Panc1 (cell line): Measurements from ENCODE around the gene VPS37B. TPM values are rescaled to one million over a fixed set of nuclear protein-coding genes. Genes with fewer than 3 reads are reported as not detected.

Source experiments
- ATAC-seq: fragments of 200-7000 bp; cut with Tn5 transposase; 2 replicates; pipeline ENCODE4 v1.9.1; 2020; ENCODE audit warnings: mild to moderate bottlenecking, moderate library complexity
- BruUV-seq: library from RNA; stranded (reverse); fragments of 400-500 nt; replicated peaks from 2 replicates; lab custom pipeline; 2021; lab: Mats Ljungman, UMichigan
- CTCF ChIA-PET: fragments of 300-600 bp; sonication (Branson Sonifier 250); formaldehyde crosslinking; loops from one replicate; lab custom pipeline; 2022; ENCODE audit warnings: antibody characterized with exemption; lab: Charles Lee
- POLR2A ChIA-PET: fragments of 300-600 bp; sonication (Branson Sonifier 250); formaldehyde crosslinking; loops from one replicate; lab custom pipeline; 2022; ENCODE audit warnings: antibody characterized with exemption; lab: Charles Lee
- DNase-seq: peaks from one replicate; pipeline ENCODE4 v3.0.0-alpha.2; 2010; ENCODE audit warnings: low read depth, low spot score
- H3K27ac ChIP-seq: 2 replicates; pipeline ENCODE4 v1.5.1; 2011; ENCODE audit warnings: mild to moderate bottlenecking, low read length, inconsistent platforms
- H3K27me3 ChIP-seq: fragments of 200-500 bp; sonication (Bioruptor generic); 2 replicates; pipeline ENCODE4 v1.6.0; 2014; ENCODE audit warnings: low read length, inconsistent platforms; ENCODE audit not compliant: control insufficient read depth, insufficient read depth
- H3K36me3 ChIP-seq: fragments of 200-500 bp; sonication (Bioruptor generic); 2 replicates; pipeline ENCODE4 v1.5.1; 2014; ENCODE audit warnings: inconsistent platforms, mild to moderate bottlenecking, low read length, moderate library complexity; ENCODE audit not compliant: control insufficient read depth, insufficient read depth
- H3K4me1 ChIP-seq: 2 replicates; pipeline ENCODE4 v1.5.1; 2011; ENCODE audit warnings: inconsistent platforms, mild to moderate bottlenecking, low read length, moderate library complexity; ENCODE audit not compliant: control insufficient read depth, insufficient read depth
- H3K4me3 ChIP-seq, 2 experiments: 2 replicates each; pipeline ENCODE4 v1.5.1; 2011 to 2012; ENCODE audit warnings: low read depth in 2 of 2, low read length in 2 of 2, mild to moderate bottlenecking in 2 of 2, inconsistent platforms in 1 of 2, moderate library complexity in 1 of 2
- H3K9me3 ChIP-seq: fragments of 200-500 bp; sonication (Bioruptor generic); 2 replicates; pipeline ENCODE4 v1.5.1; 2014; ENCODE audit warnings: low read depth, mild to moderate bottlenecking, inconsistent platforms, low read length, moderate library complexity; ENCODE audit not compliant: control insufficient read depth, insufficient read depth
- CTCF ChIP-seq: fragments of 450-650 bp; IDR thresholded peaks from 2 replicates; pipeline ENCODE4 v1.5.1; 2017; ENCODE audit warnings: mild to moderate bottlenecking
- POLR2AphosphoS5 ChIP-seq: IDR thresholded peaks from 2 replicates; pipeline ENCODE4 v1.6.1; 2012; ENCODE audit warnings: mild to moderate bottlenecking, low read depth, low read length, moderate library complexity
- REST ChIP-seq, 2 experiments: IDR thresholded peaks; 2 replicates each; pipeline ENCODE4 v1.6.1; 2011 to 2012; ENCODE audit warnings: low read depth in 2 of 2, control low read depth in 1 of 2, low read length in 1 of 2, mild to moderate bottlenecking in 1 of 2, moderate library complexity in 1 of 2; ENCODE audit not compliant: insufficient read depth in 1 of 2
- SIN3A ChIP-seq: IDR thresholded peaks from 2 replicates; pipeline ENCODE4 v1.6.1; 2012; ENCODE audit warnings: low read depth, mild to moderate bottlenecking, low read length, moderate library complexity, borderline replicate concordance; ENCODE audit not compliant: insufficient read depth
- TCF7L2 ChIP-seq: IDR thresholded peaks from 2 replicates; pipeline ENCODE4 v1.6.1; 2011; ENCODE audit warnings: mild to moderate bottlenecking, low read depth, low read length, inconsistent platforms
- in situ Hi-C: cut with HindIII; loops from 2 replicates; pipeline ENCODE4 v1.10.0; 2016; ENCODE audit warnings: low sequenced_read_pairs, low pct_unique_long_range_greater_than_20kb
- intact Hi-C: fragments of 100-400 bp; cut with micrococcal nuclease; formaldehyde crosslinking; loops from one replicate; pipeline ENCODE4 v1.10.0; 2022; ENCODE audit not compliant: unreplicated experiment
- total RNA-seq: library from RNA; stranded (reverse); gene quantifications from one replicate; pipeline ENCODE4 v1.2.1, GENCODE V29; 2021; ENCODE audit not compliant: unreplicated experiment

Gene VPS37B
- total RNA-seq, 1 experiment from 2014 or later = 76.7 TPM

- intact Hi-C loops = no loop called here
- no peak overlapping the region for H3K27ac ChIP-seq
- BruUV-seq = no TSS peak
- no peak overlapping the region for H3K4me3 ChIP-seq
- H3K4me1 ChIP-seq = peaks cover 18% of the 10 kb centered on the region
- DNase-seq (no peak), ATAC-seq (no peak)
- POLR2A ChIA-PET = interaction anchor here (0.5 kb wide), 1 partner anchor 9 kb away, joined by 6 read pairs; no protein-coding TSS in a partner anchor
- CTCF ChIA-PET = no interaction called here
- TF ChIP-seq POLR2AphosphoS5 = no peak
- TF ChIP-seq REST (IDR thresholded peaks at IDR 0.05; ENCODE audit: insufficient read depth in 1 of 2, low read depth in 2 of 2, low read length in 1 of 2) = no peak
- no peak for TF ChIP-seq SIN3A
- no peak for TF ChIP-seq CTCF
- no peak for TF ChIP-seq TCF7L2
- in situ Hi-C loops = no loop called here
- H3K27me3 ChIP-seq = no peaks in the 10 kb centered on the region
- no peaks in the 10 kb centered on the region for H3K36me3 ChIP-seq
- H3K9me3 ChIP-seq = no peaks in the 10 kb centered on the region
These were observed 50.7 kb downstream of the VPS37B start for GRCh38 chr12:122845041-122845864.

DNA sequence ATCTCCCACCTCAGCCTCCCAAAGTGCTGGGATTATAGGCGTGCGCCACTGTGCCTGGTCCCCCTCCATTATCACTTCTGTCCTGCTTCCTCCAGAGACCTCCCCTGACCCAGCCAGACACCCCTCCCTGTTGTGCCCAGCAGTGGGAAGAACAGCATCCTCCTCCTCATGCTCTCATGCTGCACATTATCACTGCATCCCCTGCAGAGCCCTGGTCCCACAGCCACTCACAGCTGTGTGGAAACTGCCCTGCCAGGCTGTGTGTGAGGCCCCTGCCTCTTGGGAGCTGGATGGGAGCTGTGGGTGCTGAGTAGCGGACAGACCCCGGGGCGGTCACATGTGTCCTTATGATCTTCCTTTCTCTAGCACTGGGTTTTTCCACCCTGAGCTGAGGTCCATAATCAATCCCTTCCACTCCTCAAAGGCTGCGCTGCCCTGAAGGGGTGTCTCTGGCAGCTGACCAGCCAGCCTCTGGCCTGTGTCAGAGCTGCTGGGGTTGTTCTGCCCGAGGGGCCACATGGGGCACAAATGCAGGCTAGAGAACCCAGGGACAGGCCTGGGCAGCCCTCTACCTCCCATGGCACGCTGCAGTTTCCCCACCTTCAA, 51.5 kb downstream of the VPS37B start:
- Histone ChIP-seq H3K27ac (no peak overlapping the region), H3K4me1 (peaks cover 19% of the 10 kb centered on the region), H3K4me3 (no peak overlapping the region), H3K36me3 (no peaks in the 10 kb centered on the region), H3K27me3 (no peaks in the 10 kb centered on the region), H3K9me3 (no peaks in the 10 kb centered on the region)
- no TSS peak for BruUV-seq
- POLR2A ChIA-PET = no interaction called here
- TF ChIP-seq POLR2AphosphoS5 = no peak
- TF ChIP-seq TCF7L2 = no peak
- TF ChIP-seq SIN3A = no peak
- no peak for TF ChIP-seq REST (IDR thresholded peaks at IDR 0.05; ENCODE audit: insufficient read depth in 1 of 2, low read depth in 2 of 2, low read length in 1 of 2)
- no peak for TF ChIP-seq CTCF
- intact Hi-C loops (no loop called here), in situ Hi-C loops (no loop called here)
- DNase-seq = no peak
- CTCF ChIA-PET = interaction anchor here (0.6 to 0.9 kb wide), 2 partner anchors 36 to 51 kb away, joined by 3 read pairs; no protein-coding TSS in a partner anchor
- ATAC-seq = no peak
